T-helper 2 cell (primary cell): ENCODE results near the gene XPO6.

Experiments
- DNase-seq, 5 experiments: peaks; one replicate each; pipeline versions ENCODE4 v3.0.0 to v3.0.0-alpha.2; 2012 to 2022

XPO6 gene

GRCh38 chr16:28089205-28089991 lies 122.4 kb downstream of the XPO6 start:
- DNase-seq: peak in 1 of 5 experiments; percentile 37

GRCh38 chr16:28087675-28088300 lies 124.0 kb downstream of the XPO6 start:
- DNase-seq: no peak

DNA sequence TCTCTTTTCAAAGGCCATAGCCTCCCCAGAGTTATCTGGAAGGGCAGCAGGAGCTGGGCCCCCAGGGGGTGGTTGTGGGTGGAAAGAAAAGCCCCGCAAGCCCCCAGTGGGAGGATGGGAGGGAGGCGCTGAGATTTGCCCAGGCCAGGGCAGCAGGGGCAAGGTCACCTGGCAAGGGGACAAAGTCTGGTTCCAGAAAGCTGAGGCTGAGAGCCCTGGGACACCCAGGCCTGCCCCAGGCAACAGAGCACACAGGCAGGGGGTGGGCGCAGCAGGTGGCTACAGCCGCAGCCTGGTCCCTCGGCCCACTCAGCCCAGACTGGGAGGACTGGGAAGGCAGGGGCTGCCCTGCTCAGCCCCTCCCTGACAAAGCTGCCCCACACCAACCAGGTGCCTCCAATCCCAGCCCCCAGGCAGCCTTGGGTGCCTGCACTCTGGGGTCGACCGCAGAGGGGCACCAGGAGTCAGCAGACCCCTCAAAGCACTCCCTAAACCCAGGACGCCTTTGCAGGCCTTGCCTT lies 124.6 kb downstream of the XPO6 start:
- DNase-seq: no peak

- DNase-seq: no peak
These were observed 125.3 kb downstream of the XPO6 start for GRCh38 chr16:28086186-28087139.

- no peak for DNase-seq
These were observed 126.2 kb downstream of the XPO6 start for GRCh38 chr16:28085389-28086171.

DNA sequence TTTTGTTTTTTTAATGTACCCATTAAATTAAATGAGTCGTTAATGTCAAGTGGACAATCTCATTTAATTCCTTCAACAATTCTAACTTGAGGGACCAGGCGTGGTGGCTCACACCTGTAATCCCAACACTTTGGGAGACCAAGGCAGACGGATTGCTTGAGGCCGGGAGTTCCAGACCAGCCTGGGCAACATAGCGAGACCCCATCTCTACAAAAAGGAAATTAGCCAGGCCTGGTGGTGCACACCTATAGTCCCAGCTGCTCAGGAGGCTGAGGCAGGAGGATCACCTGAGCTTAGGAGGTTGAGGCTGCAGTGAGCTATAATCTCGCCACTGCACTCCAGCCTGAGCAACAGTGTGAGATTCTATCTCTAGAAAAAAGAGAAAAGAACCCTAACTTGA lies 127.6 kb downstream of the XPO6 start:
- no peak for DNase-seq

DNA sequence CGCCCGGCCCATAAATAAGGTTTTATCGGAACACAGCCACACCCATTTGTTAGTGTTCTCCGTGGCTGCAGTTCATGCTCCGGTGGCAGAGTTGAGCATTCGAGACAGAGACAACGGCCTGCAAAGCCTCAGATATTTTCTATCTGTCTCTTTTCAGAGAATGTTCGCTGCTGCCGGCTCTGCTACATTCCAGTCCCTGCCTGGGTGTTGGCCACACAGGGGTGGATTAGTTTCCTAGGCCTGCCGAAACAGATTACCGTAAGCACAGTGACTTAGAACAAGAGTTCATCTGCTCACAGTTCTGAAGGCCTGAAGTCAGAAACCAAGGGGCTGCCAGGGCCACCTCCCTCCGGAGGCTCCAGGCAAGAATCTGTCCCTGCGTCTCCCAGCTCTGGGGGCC lies 129.1 kb downstream of the XPO6 start:
- no peak for DNase-seq

DNA sequence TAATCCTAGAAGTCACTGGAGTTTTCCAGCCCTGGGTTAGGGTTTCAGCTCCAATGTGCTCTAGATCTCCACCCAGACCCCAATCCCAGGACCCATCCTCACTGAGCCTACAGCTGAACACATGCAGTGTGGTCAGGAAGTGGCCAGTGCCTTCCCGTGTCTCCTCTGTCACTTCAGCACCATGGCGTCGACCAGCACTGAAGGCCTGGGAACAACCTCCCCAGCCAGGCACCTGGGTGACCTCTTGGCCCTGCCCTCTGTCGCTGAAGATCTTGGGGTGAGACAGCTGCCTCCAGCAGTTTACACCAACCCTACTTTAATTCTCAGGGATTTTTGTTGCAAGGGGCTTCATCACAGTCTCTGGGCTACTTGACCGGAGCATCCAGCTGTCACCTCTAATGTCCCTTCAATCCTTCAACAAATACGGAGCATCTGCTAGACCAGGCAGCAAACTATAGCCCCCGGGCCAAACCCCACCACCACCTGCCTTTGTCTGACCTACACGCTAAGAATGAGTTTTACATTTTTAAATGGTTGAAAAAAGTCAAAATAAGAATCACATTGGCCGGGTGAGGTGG lies 130.3 kb downstream of the XPO6 start:
- DNase-seq: no peak

DNA sequence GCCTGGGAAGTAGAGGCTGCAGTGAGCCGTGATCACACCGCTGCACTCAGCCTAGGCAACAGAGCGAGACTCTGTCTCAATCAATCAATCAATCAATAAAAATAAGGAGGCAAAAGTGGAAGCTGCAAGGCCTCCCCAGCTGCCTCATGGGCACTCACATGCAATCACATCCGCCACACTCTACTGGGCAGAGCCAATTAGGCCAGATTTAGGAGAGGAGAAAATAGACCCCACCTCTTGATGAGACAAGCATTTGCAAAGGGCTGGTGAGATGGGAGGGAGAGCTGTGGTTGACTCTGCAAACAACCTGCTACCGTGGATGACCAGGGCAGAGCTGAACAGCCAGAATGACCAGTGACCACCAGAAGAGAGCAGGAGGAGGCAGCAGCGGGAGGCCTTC lies 133.5 kb downstream of the XPO6 start:
- no peak for DNase-seq

- no peak for DNase-seq
These were observed 137.9 kb downstream of the XPO6 start for GRCh38 chr16:28073836-28074235.

DNA sequence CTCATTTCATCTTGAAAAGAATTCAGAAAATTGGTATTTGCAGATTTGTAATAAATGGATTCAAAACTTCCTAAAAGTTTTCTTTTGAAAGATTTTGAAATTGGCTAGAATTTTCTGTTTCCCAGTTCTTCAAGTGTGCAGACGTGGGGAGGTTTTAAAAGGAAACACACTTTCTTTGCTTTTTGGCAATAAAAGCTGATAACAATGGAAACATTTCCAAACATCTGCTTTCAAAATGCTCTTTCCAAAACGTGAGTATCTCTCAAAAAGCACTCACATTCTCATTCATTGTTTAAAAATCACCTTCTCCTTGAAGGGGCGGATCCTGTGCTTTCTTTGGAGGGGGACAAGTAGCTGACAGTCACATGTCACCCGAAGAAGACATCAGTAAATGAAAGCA lies 139.7 kb downstream of the XPO6 start:
- DNase-seq: no peak

- no peak for DNase-seq
These were observed 141.6 kb downstream of the XPO6 start for GRCh38 chr16:28069971-28070794.

- DNase-seq: no peak
These were observed 142.8 kb downstream of the XPO6 start for GRCh38 chr16:28068976-28069375.

GRCh38 chr16:28067604-28068379 lies 144.0 kb downstream of the XPO6 start:
- DNase-seq: no peak

DNA sequence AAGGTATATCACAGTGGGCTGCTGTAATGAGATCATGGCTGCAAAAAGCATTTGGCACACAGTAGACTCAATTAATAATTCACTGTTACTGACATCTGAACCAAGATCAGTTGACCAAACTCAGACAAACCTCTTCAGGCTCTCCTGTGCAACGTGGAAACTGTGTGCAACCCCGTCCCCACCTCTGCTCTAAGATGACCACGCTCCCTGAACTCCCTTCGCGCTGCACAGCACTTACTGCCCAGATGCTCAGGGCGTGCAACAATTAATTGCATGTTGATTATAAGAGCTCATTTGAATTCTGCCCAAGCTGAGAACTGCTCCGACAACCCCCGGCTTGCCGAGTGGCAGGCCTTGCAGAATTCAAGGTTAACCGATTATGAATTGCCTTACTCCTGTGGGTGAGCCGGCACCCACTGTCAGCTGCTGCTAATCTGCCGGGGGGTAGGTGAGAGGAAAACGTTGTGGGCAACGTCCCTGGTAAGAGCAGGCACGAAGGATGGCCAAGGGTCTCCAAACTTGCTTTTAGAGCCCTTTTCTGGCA lies 147.0 kb downstream of the XPO6 start:
- DNase-seq: no peak

- DNase-seq: no peak
These were observed 147.6 kb downstream of the XPO6 start for GRCh38 chr16:28064150-28064549.

DNA sequence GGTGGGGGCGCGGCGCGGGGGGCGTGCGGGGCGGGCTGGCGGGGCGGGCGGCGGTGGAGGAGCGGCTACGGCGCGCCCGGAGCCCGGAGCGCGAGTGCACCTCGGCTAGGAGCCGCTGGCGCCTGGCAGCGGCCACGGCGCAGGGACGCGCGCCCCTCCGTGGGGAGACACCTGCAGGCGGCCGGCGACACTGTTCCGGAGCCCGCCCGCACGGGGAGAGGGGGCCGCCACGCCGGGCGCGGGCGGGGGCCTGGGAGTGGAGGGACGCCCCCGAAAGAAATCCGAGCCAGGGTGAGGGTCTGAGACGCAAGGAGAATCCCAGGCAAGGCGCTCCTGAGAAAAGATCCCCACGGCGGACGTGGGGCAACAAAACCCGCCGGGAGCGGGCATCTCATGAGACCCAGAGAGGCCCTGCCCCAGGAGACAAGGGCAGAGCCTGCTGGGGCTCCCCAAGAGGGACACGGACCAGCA lies 148.1 kb downstream of the XPO6 start, which contains the start of gene GSG1L:
GSG1L (minus strand) TSS at position 124 of the 471 bp plus-strand sequence. CDS start 290 bp downstream, outside the sequence.
- DNase-seq: peak in 1 of 5 experiments; percentile 19

DNA sequence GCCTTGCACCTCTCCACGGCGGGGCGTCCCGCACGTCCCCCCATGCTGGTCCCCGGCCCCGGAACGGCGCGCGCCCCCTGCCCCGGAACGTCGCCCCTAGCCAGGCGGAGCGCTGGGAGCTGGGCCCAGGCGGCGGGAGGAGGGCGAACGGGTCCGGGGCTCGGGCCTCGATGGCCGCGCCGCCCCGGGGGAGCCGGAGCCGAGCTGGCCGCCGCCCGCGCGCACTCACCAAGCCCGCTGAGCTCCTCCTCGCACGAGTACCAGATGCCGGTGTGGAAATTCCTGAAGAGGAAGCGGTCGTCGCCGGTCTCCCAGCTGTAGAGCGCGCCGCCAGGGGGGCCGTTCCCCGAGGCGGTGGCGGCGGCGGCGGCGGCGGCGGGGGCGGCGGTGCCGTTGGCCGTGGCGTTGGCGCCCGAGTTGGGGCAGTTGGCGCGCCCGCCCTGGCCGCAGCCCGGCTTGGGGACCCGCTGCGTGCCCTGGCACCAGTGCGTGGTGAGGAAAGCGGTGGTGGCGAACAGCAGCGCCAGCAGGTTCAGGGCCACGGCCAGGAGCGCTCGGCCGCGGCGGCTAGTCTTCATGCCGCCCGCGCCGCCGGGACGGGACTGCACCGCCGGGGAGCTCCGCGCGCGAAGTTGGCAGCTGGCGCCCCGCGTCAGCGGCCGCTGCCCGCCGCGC lies 148.8 kb downstream of the XPO6 start:
- no peak for DNase-seq
